Stimulated activated CD8-positive, alpha-beta memory T cell treated with anti-CD3 and anti-CD28 coated beads, Interleukin-7, amount 100 ng/mL, for 4 hours (primary cell): ENCODE data around the gene CCNH.

Experiments
- DNase-seq, 2 donors: peaks; one replicate each; pipeline ENCODE4 v3.0.0-alpha.2; 2020; ENCODE audit warnings: low read depth in 2 of 2

CCNH gene

GRCh38 chr5:87361031-87361445 is 51.7 kb downstream of the CCNH start:
- DNase-seq: no peak

- DNase-seq: no peak
Observed at GRCh38 chr5:87360132-87360531, 52.6 kb downstream of the CCNH start.

DNA sequence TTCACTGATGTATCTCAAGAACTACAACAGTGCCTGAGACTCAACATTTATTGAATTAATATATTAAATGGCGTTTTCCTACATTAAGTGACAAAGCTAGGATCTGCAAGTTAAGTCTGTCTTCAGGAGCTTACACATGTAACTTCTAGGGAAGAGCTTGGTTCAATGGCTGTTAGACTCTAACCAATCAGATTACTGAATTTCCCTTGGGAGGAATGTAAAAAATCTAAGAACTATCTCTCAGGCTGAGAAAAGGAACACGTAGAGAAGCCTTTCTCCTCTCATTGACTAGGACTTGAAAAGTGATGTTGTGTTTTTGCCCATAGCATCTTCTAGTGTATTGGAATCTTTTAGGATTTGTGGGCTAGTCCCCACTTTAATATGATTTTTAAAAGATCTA is 53.6 kb downstream of the CCNH start:
- no peak for DNase-seq

DNA sequence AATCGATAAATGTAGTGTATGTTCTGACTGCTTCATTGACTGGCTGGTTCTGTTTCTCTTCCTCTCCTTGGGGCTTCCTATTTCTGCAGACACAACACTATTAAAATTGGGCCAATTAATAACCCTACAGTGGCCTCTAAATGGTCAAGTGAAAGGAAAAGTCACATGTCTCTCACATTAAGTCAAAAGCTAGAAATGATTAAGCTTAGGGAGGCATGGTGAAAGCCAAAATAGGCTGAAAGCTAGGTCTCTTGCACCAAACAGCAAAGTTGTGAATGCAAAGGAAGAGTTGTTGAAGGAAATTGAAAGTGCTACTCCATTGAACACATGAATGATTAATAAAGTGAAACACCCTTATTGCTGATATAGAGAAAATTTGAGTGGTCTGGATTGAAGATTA is 58.2 kb downstream of the CCNH start:
- DNase-seq: no peak

GRCh38 chr5:87347841-87348240 is 64.9 kb downstream of the CCNH start:
- no peak for DNase-seq

DNA sequence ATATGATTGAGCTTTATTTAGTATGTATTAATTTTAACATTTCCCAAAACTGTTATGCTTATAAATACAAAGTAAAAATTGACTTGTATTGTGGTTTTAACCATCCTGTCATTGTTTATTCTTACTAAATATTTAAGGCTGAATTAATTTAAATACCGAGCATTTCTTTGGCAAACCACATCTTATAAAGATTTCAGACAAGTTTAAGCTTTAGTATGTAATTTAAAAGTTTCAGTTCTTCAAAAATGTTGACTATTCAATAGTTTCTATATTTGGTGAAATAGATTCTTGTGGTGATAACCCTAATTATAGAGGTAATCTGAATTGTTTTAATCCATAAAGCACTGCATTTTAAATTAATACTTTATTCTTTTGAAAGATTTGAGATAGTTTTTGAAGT is 65.5 kb downstream of the CCNH start:
- no peak for DNase-seq
